GM12878 (cell line): Measurements from ENCODE around the gene MFSD11. TPM values are rescaled to one million over a fixed set of nuclear protein-coding genes. Genes with fewer than 3 reads are reported as not detected.

Experiments
- ASH2L ChIP-seq: fragments of 300-600, 200-600 bp; sonication (generic); IDR thresholded peaks from 2 replicates; pipeline ENCODE4 v1.6.1; 2017; ENCODE audit warnings: low read depth, mild to moderate bottlenecking, borderline replicate concordance
- EP300 ChIP-seq, 2 experiments: fragments of 150-350 bp in 1 of 2; IDR thresholded peaks; 2 replicates each; pipeline ENCODE4 v1.6.1; 2011 to 2012; ENCODE audit warnings: low read depth in 2 of 2, low read length in 2 of 2, borderline replicate concordance in 1 of 2, improper control_type of control experiment in 1 of 2, inconsistent platforms in 1 of 2; ENCODE audit not compliant: control insufficient read depth in 1 of 2
- ESRRA ChIP-seq: IDR thresholded peaks from 2 replicates; pipeline ENCODE4 v1.6.1; 2012; ENCODE audit warnings: mild to moderate bottlenecking, low read length, improper control_type of control experiment
- ETV6 ChIP-seq, 2 experiments: fragments of 450-650 bp in 1 of 2; IDR thresholded peaks in 1 of 2; conservative IDR thresholded peaks in 1 of 2; 2 replicates each; pipeline ENCODE4 v1.6.1; 2014; ENCODE audit warnings: antibody characterized with exemption in 1 of 2, borderline replicate concordance in 1 of 2, low read depth in 1 of 2, mild to moderate bottlenecking in 1 of 2, moderate library complexity in 1 of 2
- FOS ChIP-seq: IDR thresholded peaks from 3 replicates; pipeline ENCODE4 v1.6.1; 2011; ENCODE audit warnings: borderline replicate concordance; ENCODE audit not compliant: insufficient read length; ENCODE audit errors: extremely low read depth
- FOXK2 ChIP-seq: fragments of 450-650 bp; IDR thresholded peaks from 2 replicates; pipeline ENCODE4 v1.6.1; 2017; ENCODE audit warnings: mild to moderate bottlenecking, moderate library complexity
- FOXM1 ChIP-seq: IDR thresholded peaks from 2 replicates; pipeline ENCODE4 v1.6.1; 2012; ENCODE audit warnings: low read depth, mild to moderate bottlenecking, inconsistent platforms, low read length, moderate library complexity
- IRF5 ChIP-seq: fragments of 450-650 bp; IDR thresholded peaks from 2 replicates; pipeline ENCODE4 v1.6.1; 2017; ENCODE audit warnings: borderline replicate concordance
- NFIC ChIP-seq: IDR thresholded peaks from 2 replicates; pipeline ENCODE4 v1.6.1; 2012; ENCODE audit warnings: low read depth, mild to moderate bottlenecking, inconsistent platforms, low read length, moderate library complexity
- NKRF ChIP-seq: fragments of 450-650 bp; conservative IDR thresholded peaks from 2 replicates; pipeline ENCODE4 v1.6.1; 2017; ENCODE audit warnings: mild to moderate bottlenecking, moderate library complexity
- NR2C1 ChIP-seq: fragments of 450-650 bp; IDR thresholded peaks from 2 replicates; pipeline ENCODE4 v1.6.1; 2017; ENCODE audit warnings: antibody characterized with exemption, mild to moderate bottlenecking, moderate library complexity
- NR2C2 ChIP-seq: IDR thresholded peaks from 2 replicates; pipeline ENCODE4 v1.6.1; 2011; ENCODE audit warnings: borderline replicate concordance, low read depth; ENCODE audit not compliant: control insufficient read depth, insufficient read length
- NR2F1 ChIP-seq: fragments of 450-650 bp; conservative IDR thresholded peaks from 2 replicates; pipeline ENCODE4 v1.6.1; 2017; ENCODE audit warnings: mild to moderate bottlenecking
- POLR2AphosphoS5 ChIP-seq: IDR thresholded peaks from 2 replicates; pipeline ENCODE4 v1.6.1; 2011; ENCODE audit warnings: mild to moderate bottlenecking, low read length, inconsistent platforms
- PRDM15 ChIP-seq: fragments of 450-650 bp; formaldehyde crosslinking; IDR thresholded peaks from 2 replicates; pipeline ENCODE4 v1.4.0; 2020; ENCODE audit warnings: mild to moderate bottlenecking, moderate library complexity
- REST ChIP-seq: IDR thresholded peaks from 2 replicates; pipeline ENCODE4 v1.6.1; 2012; ENCODE audit warnings: mild to moderate bottlenecking, low read depth, low read length
- SMARCA5 ChIP-seq: fragments of 450-650 bp; IDR thresholded peaks from 2 replicates; pipeline ENCODE4 v1.6.1; 2017; ENCODE audit warnings: mild to moderate bottlenecking
- TCF12 ChIP-seq: IDR thresholded peaks from 2 replicates; pipeline ENCODE4 v1.6.1; 2011; ENCODE audit warnings: low read depth, mild to moderate bottlenecking, low read length
- TCF3 ChIP-seq: IDR thresholded peaks from 2 replicates; pipeline ENCODE4 v1.6.1; 2012; ENCODE audit warnings: low read depth, mild to moderate bottlenecking, low read length, borderline replicate concordance; ENCODE audit not compliant: insufficient read depth
- polyA plus RNA-seq, 11 experiments: library from polyadenylated mRNA; depleted of rRNA in 4 of 11; unstranded in 6 of 11; stranded (reverse) in 5 of 11; fragments of >200 nt; fragmentation: Nextera tagmentation in 4 of 11; fragmentation: Illumina TruSeq in 1 of 11; extraction: Ambion mirVana in 4 of 11; extraction: Trizol in 1 of 11; gene quantifications; 1 replicate in 1 of 11; 2 replicates in 10 of 11; pipeline versions ENCODE4 v1.2.1 to v1.2.3, GENCODE V29; 2011 to 2016; ENCODE audit warnings: inconsistent platforms in 2 of 11, missing spikeins in 2 of 11, low read depth in 1 of 11
- total RNA-seq, 4 experiments: library from RNA; depleted of rRNA in 3 of 4; stranded (reverse); fragments of >200 nt in 3 of 4; fragmentation: Illumina TruSeq in 1 of 4; extraction: Trizol in 1 of 4; gene quantifications; 2 replicates each; pipeline versions ENCODE4 v1.2.1 to v1.2.3, GENCODE V29; 2013 to 2021

The MFSD11 gene
- total and polyA plus RNA-seq, 10 of the 15 experiments (the other 5 are each of a cell fraction or from before 2014, with no cell fraction given): 11.0 to 19.4 (median 15.5) TPM

- TF ChIP-seq PRDM15: no peak
- no peak for TF ChIP-seq EP300 (IDR thresholded peaks at IDR 0.05; ENCODE audit: borderline replicate concordance in 1 of 2, control insufficient read depth in 1 of 2, low read depth in 2 of 2, low read length in 2 of 2)
- 0 out of 2 replicates have a peak, but pooled peaks have one; percentile 32 for TF ChIP-seq ESRRA
- 0 out of 4 replicates have a peak, but pooled peaks of 1 of the 2 experiments have one; percentile 18 for TF ChIP-seq ETV6 (conservative IDR thresholded peaks at IDR 0.05 in 1 of 2, IDR thresholded peaks at IDR 0.05 in 1 of 2; ENCODE audit: borderline replicate concordance in 1 of 2, low read depth in 1 of 2)
- TF ChIP-seq NR2F1: peak; percentile 66
- peak; percentile 59 for TF ChIP-seq REST
- peak; percentile 94 for TF ChIP-seq TCF3
- TF ChIP-seq TCF12: peak; percentile 90
- TF ChIP-seq SMARCA5: peak; percentile 17; the same call in 1 of the 2 replicates
- no peak for TF ChIP-seq NR2C2
- TF ChIP-seq POLR2AphosphoS5: peak; percentile 100
- TF ChIP-seq FOXM1: peak; percentile 64; the same call in 1 of the 2 replicates
- TF ChIP-seq NR2C1: peak; percentile 96
- peak; percentile 96 for TF ChIP-seq NKRF
- peak; percentile 40; the same call in 1 of the 2 replicates for TF ChIP-seq FOXK2
- TF ChIP-seq NFIC: no peak
- TF ChIP-seq FOS: no peak
- TF ChIP-seq IRF5: no peak
- TF ChIP-seq ASH2L: no peak
These were observed 740 bp upstream of the MFSD11 start, which contains the start of gene SRSF2 (continued) for GRCh38 chr17:76737082-76737675.
